NCI-H345 treated with DMSO at 0.1 percent for 48 hours (cell line): Measurements from ENCODE around the gene FOCAD.
"Not testable (repeated sequence)": the region's sequence is repeated elsewhere in the genome, so short reads cannot be mapped to it uniquely, and the experiment has no call there.

Source experiments
- DNase-seq: peaks from one replicate; lab custom pipeline; 2025; ENCODE audit not compliant: unreplicated experiment; lab: John Stamatoyannopoulos, UW

Gene FOCAD

DNA sequence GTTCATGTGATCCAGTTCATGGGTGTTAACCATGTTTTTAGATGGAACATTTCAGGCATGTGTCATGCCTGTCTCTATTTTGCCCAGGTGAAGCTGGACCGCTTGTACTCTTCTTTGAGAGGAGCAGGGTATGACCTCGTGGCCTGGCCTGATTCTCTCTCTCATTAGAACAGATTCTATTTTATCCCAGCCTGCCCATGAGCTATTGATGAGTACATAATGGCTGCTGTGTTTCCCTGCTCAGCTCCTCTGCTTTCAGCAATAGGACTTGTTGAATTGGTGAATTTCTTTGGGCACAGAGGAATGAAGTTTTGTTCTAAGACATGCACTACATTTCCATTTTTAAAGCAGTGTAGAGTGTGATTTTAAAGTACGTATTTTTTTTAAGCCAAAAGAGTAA, 261.2 kb downstream of the FOCAD start:
- DNase-seq: no peak

DNA sequence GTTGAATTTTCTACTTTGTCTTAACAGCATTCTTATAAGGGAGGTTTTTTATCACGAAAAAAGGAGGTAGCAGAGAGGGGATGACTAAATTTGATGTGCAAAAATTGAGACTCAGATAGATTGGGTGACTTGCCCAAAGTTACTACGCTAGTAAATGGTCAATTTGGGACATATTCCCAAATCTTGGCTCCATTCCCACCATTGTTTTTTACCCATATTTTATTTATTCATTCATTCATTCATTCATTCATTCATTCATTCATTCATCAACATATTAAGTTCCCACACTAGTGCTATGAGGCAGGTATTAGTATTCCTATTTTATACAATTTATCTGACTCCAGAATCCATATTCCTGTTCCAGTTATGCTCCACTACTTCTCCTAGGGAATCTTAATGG, 261.8 kb downstream of the FOCAD start:
- no peak for DNase-seq

DNA sequence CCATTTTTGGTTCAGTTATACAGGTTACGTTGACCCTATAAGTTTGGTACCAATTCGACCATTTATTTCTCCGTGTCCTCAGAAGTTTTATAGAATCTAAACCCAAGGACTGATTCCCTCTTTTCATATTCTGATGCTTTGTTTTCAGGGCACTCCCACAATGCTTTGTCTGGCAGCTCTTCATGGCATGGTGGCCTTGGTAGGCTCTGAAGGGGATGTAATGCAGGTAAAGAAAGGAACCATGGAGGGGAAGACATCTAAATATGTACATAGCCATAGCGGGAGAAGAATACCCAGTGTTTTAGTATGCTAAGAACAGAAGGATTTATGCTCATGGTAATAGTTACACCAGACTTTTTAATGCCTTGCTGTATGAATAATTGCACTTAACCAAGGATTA, 264.6 kb downstream of the FOCAD start:
- DNase-seq: no peak

DNA sequence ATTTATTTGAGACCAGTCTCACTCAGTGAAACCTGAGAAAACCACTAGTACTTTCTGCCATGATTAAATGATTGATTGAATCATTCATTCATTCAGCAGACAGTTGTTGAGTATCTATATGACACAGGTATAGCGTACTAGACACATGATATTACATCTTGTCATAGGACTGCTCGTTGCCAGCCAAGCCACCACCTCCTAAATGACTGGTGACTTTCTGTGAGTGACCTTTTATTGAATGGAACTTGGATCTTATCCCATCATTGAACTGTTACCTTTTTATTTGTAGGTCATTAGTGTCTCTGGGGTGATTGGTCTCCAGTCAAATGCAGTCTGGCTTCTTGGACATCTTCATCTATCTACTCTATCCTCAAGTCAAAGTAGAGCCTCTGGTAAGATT, 266.6 kb downstream of the FOCAD start:
- DNase-seq: no peak

DNA sequence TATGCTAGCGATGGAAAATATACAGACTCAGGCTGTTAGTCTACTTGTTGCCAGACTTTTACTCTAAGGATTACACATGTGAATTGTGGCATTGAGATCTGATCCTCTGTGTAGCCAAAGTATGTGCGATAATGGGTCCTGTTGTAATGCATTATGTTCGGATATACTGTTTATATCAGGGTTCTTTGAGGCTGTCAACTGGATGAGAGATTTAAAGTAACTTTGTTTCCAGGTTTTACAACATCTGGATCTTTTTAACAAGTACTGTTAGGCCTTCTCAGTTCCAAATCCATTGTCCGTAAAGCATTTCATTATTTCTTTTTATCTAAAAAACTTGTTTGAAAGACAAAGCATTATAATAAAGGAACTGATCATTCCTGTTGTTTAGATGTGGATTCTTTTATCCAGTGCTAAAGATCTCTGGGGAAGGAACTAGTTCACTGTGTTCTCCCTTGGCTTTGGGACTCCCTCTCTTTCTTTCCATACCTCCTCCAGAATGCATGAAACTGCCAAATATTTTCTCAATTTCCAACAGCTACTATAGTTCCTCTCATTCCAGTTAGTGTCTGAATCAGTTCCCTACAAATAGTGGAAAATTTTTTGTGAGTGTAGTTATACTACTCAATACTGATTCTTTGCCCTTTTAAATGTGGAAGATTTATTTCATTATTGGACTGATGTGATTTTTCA, 278.6 kb downstream of the FOCAD start:
- no peak for DNase-seq

DNA sequence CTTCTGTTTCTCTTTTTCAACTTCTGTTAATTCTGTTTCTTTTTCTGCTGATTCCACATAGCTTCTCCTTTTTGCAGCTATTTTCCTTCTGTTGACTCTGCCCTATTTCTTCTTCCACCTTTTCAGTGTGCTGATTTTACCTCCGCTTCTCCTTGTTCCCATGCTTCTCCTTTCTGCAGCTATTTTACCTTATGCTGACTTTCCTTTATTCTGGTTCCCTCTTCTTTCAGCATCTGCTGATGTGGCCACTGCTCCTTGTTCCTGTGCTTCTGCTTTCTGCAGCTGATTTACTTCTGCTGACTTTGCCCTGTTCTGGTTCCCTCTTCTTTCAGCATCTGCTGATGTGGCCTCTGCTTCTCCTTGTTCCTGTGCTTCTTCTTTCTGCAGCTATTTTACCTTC, 288.6 kb downstream of the FOCAD start:
- no peak for DNase-seq

DNA sequence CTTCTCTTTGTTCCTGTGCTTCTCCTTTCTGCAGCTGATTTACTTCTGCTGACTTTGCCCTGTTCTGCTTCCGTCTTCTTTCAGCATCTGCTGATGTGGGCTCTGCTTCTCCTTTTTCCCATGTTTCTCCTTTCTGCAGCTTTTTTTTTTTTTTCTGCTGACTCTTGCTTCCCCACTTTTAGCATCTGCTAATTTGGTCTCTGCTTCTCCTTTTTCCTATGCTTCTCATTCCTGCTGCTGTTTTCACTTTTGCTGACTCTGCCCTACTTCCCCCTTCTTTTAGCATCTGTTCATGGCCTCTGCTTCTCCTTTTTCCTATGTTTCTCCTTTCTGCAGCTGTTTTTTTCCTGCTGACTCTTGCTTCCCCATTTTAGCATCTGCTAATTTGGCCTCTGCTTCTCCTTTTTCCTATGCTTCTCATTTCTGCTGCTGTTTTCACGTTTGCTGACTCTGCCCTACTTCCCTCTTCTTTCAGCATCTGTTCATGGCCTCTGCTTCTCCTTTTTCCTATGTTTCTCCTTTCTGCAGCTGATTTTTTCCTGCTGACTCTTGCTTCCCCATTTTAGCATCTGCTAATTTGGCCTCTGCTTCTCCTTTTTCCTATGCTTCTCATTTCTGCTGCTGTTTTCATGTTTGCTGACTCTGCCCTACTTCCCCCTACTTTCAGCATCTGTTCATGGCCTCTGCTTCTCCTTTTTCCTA, 289.3 kb downstream of the FOCAD start:
- not testable (repeated sequence) for DNase-seq

DNA sequence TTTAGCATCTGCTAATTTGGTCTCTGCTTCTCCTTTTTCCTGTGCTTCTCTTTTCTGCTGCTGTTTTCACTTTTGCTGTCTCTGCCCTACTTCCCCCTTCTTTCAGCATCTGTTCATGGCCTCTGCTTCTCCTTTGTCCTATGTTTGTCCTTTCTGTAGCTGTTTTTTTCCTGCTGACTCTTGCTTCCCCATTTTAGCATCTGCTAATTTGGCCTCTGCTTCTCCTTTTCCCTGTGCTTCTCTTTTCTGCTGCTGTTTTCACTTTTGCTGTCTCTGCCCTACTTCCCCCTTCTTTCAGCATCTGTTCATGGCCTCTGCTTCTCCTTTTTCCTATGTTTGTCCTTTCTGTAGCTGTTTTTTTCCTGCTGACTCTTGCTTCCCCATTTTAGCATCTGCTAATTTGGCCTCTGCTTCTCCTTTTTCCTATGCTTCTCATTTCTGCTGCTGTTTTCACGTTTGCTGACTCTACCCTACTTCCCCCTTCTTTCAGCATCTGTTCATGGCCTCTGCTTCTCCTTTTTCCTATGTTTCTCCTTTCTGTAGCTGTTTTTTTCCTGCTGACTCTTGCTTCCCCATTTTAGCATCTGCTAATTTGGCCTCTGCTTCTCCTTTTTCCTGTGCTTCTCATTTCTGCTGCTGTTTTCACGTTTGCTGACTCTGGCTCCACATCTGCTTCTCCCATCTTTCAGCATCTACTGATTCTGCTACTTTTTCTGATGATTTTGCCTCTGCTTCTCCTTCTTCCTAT, 290.3 kb downstream of the FOCAD start:
- DNase-seq: not testable (repeated sequence)

DNA sequence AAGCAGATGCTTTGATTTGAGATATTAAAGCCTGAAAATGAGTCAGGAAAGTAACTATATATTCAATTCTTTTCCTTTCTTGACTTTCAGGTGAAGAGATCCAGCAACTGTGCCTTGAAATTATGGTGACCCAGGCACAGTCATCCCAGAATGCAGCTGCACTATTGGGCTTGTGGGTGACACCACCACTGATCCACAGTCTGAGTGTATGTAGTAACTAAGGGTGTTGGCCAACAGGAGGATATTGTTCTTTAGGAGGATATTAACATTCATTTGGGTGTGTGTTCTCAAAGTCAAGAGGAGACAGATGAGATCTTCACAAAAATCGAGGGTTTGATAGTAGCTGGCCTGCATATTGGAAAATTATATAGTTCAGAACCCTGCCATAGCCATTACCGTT, 294.2 kb downstream of the FOCAD start:
- no peak for DNase-seq

DNA sequence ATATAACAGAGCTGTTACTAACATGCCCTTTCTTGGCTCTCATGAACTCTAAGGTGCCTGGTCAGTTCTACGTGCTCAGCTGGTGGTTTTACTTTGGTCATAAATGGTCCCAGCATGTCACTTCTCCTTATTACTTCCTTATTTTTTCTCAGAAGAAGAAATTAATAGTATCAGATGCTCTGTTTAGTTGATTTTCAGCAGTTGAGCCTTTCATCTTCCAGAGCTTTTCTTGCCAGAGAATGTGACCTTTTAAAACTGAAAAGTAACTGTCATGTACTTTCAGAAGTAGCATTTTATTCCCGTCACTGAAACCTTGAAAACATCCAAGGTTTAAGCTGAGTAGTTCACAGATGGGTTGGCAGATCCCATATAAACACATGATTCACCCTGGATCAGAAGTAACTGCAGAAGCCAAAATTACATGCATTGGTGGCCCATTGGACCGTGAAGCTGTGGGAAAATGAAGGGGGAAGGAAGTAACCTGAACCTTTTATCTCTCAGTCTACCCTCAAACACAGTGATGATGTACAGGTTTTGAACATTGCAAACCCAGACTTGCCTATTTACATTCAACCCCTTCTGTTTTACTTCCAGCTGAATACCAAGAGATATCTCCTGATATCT, 296.9 kb downstream of the FOCAD start:
- no peak for DNase-seq

DNA sequence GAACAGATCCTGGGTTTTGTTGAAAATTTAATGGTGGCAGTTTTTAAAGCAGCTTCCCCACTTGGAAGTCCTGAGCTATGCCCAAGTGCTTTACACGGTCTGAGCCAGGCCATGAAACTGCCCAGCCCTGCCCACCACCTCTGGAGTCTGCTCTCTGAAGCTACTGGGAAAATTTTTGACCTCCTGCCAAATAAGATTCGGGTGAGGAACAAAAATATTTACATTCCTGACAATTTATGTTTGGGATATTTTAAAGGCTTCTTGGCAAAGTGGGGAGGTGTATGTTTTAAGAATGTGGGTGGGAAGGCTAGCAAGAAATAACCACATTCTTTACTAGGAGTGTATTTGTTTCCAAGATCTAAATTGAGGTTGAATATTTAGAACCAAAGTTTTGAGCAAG, 297.4 kb downstream of the FOCAD start:
- DNase-seq: no peak

DNA sequence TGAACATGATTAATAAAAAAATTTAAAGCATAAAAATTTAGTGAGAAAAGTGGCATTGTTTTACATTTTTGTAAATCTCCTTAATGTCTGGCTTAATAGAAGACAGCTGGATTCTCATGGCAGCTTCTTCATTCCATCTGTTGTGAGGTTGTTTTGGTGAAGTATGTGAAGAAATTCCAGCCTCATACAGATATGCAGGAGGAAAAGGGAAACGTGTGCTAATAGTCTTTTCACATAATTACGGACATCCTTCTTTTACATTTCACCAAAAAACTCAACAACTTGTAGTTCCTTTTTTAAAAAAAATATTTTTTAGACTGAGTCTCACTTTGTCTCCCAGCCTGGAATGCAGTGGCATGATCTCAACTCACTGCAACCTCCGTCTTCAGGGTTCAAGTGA, 300.4 kb downstream of the FOCAD start:
- no peak for DNase-seq

DNA sequence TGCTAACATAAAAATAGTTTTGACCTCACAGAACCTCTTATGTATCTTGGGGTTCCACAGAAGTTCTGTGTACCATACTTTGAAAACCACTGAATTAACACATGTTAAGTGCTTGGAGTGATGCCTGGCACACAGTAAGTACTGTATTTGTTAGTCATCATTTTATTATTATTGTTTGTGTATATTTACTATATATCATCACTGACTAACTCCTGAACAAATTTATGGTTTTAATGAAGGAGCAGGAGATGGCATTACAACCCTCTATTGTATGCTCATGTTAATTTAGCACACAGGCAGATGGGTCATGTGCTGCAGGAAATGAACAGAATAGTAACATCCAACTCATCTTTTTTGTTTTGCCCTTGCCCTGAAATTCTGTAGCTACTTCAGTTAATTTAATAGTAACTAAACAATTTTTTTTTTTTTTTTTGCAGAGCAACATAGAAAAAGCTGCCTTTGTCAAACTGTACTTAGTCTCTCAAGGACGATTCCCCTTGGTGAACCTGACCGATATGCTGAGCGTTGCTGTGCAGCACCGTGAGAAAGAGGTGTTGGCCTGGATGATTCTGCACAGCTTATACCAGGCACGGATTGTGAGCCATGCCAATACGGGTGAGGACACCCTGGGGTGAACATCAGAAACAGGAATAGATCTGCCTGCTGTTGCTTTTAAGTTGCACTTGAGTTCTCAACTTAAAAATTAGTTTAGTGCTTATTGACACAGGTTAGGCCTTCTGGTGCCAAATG, 302.0 kb downstream of the FOCAD start:
- no peak for DNase-seq

DNA sequence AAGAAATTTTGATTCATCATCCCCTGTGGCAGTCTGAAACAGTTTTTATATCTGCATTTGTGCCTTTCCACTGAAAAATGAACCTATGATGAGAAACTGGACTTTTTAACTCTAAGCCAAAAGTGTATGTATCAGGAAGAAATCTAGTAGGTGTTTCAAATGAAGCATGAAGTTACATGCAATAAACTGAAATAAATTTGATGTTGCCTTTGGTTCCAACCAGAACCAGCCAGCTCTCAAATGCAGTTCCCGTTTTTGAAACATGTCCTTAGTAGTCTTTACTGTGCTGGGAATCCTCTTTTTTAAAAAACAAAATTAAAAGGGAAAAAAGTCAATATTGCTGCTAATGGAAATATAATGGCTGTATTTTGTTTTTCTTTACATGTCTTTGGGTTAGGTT, 303.5 kb downstream of the FOCAD start:
- no peak for DNase-seq

DNA sequence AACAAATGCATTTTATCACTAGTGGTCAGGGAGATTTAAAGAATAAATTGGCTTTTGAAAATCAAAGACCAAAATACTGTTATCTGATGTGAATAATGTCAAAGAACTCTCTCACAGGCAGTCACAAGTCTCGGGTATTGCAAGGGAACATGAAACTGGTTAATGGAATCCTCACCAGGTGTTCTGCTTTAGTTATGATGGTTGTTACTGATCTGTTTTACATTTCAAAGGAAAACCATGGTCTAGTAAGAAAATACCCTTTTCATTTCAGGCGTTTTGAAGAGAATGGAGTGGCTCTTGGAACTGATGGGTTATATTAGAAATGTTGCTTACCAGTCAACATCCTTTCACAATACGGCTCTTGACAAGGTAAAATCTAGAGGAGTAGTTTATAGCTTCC, 304.0 kb downstream of the FOCAD start:
- DNase-seq: no peak

DNA sequence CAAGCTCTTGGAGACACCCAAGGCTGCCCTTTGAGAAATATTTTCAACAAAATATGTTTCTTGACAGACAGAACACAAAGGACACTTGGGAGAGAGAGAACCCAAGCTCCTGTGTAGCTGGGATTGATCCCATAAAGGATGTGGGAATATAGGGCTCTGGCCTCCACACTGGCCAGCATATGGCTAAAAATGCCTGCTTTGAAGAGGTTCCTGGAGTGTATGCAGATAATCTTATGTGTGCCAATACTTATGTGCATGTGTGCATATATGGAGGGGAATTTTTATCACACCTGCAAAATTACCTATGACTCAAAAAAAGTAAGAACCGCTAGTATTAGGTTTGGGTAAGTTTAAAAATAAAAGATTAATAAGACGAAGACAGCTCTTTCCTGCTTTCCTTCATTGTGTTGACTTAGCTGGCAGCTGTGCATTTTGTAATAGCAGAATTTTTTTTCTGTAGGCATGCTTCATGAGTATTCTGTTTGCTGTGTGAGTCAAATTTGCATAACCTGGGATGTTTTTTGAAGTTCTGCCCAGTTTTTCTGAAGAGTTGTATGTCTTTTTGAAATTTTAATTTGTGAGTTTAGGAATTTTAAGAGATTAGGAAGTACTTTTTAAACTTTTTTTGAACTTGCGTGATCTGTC, 304.7 kb downstream of the FOCAD start:
- no peak for DNase-seq

DNA sequence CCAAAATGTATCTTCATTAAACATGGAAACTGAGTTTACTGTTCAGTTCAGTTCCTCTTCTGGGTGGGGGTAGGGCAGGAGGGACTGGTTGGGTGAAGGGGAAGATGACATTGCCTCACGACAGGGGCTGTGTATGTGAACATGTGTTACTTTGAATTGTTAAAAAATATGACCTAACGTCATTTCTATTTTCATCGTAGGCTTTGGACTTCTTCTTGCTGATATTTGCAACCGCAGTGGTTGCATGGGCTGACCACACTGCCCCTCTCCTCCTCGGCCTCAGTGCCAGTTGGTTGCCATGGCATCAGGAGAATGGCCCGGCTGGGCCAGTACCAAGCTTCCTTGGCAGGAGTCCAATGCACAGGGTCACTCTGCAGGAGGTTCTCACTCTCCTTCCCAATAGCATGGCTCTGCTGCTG, 305.9 kb downstream of the FOCAD start:
- DNase-seq: no peak

DNA sequence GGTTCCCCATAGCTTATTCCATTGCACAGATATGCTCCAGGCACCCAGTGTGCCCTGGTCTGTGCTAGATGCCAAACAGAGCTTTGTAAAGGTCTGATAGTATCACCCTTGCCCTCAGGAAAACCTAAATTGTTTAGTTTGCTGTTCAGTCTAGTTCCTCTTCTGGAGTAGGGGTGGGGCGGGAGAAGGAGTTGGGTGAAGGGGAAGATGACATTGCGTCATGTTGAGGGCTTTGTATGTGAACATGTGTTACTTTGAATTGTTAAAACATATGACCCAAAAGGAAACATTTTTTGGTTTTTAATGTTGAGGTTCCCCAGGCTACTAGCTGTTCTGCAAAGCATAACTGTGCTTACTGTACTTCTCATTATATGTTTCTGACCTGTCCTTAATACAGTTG, 306.8 kb downstream of the FOCAD start:
- no peak for DNase-seq

DNA sequence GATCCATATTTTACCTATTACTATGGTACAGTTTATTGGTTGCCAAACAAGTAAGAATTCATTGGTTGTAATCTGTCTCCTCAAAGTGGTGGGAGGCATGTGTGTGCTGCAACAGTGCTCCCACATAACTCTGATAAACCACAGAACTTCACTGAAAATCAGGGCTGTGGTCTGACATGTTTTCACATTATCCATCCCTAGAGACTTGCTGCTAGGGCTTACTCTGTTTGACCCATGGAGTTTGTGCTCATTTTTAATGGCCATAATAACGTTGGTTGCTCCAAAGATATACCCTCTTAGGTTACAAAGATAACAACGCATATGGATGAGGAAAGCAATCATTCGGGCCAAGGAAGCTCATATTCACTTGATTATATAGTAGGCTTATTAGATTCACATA, 310.4 kb downstream of the FOCAD start:
- DNase-seq: no peak

DNA sequence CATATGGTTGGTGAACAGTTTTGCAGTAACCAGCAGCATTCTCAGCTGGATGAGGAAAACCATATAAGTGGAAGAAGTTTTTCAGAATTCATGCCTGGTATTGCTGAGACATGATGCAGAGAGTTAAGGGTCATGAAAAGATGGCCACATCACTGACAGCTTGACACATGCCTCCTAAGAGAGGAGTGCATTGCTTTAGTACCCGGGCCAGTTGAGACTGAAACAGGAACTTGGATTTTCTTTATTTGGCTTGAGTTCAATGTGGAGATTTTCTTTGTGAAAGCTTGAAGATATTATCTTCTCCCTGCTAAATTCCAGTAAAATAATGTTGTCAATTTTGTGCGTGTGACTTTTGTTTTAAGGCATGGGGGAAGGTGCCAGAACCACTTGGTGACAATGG, 311.6 kb downstream of the FOCAD start:
- DNase-seq: no peak

DNA sequence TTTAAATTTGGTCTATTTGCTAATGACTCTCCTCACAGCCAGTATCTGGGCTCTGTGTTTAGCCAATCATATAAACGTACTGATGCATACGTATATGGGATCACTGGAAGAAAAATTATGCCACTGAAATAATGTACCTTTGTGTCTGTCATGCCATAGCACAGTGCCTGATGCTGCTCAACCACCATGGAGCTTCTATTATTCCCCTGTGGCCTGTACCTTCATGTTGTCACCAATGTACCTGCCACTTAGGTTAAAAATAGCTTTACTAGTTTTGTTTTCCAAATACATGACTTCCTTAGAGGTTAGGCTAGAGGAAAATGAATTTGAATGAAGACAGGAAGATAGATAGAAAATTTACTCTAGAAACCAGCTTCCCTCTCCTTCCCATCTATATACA, 312.8 kb downstream of the FOCAD start:
- DNase-seq: no peak
